NCI-H82 (cell line): ENCODE data around the gene USP46.

Experiments used
- DNase-seq: peaks from one replicate; lab custom pipeline; 2025; lab: John Stamatoyannopoulos, UW

Gene USP46

DNA sequence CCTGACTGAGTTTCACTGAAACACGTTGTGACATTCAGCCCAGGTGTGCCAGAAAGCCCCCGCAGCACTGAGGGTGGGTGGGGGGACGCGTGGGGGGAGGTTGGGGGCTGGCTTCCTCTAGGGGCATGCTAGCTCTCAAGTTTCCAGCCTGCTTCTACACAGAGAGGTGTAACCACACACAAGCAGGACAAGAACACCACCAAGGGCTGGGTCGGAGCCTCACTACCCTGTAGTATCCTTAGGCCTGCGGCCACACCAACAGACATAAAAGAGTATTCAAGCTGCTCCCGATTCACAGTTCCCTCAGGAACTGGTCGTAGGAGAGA is 1.8 kb downstream of the USP46 start:
- DNase-seq, result no peak

DNA sequence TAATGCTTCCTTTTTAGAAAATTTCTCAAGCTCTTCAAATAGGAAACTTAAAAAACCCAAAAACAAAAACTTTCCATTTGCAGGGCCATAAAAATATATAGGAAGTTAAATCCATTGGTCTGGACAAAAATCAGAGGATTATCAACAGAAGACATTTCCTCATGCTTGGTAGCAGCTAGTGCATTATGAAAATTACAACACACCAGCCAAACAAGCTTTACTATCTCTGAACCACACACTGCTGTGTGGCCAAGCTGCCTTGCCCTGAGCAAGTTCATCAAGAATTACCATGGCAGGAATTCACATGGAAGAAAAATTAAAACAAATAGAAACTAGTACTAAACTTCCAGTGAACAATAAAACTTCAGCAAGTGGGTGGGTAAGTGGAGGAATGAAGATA is 3.6 kb downstream of the USP46 start:
- no peak for DNase-seq

DNA sequence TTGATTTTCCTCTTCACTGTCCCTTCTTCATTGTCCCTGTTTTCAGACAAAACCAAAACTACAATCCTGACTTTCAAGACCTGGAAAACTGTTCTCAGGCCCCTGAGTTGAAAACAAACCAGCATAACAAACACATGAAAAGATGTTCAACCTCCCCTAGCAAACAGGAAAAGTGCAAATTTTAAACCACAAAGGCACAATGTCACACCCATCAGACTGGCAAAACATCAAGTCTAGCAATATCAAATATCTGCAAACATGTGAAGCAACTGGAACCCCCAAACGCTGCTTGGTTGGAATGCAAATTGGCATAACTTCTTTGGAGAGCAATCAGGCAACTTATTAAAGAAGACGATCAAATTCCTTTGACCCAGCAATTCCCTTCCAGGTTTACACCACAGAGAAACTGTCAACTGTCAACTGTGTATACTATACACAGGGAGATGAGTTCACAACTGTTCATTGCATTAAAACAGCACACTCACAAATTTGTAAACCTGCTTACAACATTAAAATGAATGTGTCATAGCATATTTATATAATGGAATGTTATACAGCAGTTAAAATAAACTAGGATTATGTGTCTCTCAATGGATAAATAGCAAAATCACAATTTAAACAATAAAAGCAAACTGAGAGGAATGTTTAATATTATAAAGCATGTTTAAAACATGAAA is 7.0 kb downstream of the USP46 start:
- DNase-seq, result no peak

DNA sequence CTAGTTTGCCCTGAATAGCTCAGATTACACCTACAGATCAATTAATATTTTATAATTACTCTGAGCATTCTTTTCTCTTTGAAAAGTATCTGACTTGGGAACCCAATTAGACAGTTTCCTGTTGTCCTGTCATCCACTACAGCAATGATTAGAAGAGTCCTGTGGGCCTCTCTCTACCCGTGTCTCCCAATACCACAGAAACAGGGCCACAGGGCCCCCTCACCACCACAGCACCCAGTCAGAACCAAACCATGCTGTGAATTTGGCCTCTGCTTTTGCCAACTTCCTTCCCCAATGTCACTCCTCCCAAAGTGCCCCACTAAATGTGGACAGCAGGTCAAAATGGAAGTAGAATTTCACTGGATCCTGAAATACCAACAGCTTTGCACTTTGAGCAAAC is 10.3 kb downstream of the USP46 start:
- no peak for DNase-seq

DNA sequence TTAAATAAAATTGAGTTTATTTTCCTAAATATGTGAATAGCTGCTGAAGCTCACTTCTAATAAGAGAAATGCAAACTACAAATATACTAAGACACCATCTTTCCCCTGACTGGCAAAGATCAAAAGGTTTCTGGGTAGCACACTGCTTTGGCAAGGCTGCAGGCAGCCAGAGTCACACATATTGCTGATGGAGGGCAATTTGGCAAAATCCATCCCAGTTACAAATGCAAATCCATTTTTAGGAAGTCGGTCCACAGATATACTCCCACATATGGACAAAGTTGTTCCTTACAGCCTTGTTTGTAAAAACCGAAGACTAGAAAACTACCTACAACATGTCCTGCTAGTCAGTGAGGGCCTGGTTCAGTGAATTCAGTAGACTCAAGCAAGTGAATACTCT is 12.4 kb downstream of the USP46 start:
- DNase-seq, result no peak

DNA sequence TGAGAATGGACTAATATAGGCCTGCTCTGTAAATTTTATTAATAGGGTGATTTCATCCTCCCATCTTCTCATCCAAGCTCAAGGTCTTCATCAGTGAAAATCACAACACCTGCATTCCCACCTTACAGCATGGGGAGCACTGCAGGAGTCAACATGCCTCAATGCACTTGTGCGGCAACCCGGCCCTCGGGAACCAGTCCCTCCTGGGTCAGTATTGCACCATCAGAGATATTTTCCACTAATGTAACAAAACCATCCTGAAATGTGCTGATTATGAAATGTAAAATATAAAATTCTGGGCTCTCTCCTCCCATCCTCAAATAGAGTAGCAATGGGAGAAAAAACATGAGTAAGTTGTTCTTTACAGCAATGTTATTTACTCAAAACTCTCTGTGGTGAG is 13.0 kb downstream of the USP46 start:
- DNase-seq, result no peak

DNA sequence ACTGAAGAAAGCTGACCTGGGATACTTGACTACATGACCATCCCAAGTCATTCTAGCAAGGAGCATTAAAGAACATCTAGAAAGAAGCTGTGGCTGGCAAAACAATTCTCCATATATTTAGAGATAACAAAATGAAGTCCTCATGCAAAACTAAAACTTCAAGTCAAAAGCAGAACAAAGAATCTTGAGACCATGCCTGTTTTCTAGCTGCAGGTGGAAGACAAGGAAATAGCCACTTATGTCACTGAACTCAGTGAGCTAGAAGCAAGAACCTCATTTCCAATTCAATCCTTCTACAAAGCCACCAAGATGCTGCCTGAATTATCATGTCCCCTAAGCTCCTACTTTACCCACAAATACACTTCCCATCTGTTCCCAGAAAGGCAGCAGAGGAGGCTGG is 13.8 kb downstream of the USP46 start:
- DNase-seq, result no peak

DNA sequence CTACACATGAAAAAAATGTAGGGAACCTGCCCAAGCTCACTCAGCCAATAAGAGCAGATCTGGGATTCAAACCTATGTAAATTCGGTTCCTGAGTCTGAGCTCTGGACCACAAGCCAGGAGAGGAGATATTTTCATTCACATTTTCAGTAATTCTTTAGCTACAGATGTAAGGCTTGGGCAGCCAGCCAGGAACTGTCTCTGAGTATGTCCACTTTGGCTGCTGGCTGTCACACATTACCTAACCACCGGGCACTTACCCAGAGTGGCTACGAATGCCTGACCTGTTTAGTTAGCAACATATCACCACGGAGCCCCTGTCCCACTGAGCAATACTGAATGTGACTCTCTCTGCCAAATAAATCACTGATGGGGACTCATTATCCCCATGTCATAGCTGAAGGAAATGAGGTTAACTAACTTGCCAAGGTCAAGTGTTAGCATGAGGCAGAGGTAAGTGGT is 15.3 kb downstream of the USP46 start:
- no peak for DNase-seq

DNA sequence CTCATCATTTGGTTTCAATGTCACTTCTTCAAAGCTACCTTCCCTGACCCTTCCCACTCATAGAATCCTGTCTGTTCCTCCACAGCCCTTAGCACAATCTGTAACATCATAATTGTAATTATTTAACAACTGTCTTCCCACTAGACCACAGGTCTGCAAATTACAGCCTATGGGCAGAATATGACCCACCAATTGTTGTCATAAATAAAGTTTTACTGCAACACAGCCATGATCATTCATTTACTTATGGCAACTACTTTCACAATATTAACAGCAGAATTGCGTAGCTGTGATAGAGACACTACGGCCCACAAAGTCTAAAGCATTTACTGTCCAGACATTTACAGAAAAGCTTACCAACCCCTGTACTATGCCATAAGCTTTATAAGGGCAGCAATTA is 15.9 kb downstream of the USP46 start:
- no peak for DNase-seq

DNA sequence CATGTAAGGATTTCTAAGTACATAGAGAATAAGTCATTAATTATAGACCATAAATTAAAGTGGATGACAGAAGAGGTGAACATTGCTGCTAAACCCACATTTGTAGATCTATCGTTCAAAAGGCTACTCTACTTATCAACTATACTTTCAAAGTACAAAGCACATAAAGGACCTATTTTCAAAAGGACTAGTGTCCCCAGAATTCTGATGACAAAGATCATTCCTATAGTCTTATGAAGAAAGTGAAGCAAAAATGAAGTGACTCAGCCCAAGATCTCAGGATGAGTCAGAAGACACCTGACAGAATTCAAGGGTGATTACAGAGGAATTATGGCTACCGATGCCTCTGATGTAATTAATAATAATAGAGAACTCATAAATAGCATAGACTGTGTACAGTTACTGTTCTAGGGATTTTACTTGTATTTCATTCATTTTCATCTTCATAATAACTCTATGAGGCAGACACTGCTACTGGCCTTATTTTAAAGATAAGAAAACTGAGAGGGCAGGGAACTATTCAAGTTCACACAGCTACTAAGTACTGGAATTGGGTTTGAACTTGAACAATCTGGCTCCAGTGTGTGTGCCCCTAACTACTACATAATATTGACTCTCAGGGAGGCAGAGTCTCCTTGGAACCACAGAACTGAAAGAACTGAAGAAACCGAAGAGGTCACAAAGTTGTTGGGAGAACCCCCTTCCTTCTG is 17.1 kb downstream of the USP46 start:
- no peak for DNase-seq

DNA sequence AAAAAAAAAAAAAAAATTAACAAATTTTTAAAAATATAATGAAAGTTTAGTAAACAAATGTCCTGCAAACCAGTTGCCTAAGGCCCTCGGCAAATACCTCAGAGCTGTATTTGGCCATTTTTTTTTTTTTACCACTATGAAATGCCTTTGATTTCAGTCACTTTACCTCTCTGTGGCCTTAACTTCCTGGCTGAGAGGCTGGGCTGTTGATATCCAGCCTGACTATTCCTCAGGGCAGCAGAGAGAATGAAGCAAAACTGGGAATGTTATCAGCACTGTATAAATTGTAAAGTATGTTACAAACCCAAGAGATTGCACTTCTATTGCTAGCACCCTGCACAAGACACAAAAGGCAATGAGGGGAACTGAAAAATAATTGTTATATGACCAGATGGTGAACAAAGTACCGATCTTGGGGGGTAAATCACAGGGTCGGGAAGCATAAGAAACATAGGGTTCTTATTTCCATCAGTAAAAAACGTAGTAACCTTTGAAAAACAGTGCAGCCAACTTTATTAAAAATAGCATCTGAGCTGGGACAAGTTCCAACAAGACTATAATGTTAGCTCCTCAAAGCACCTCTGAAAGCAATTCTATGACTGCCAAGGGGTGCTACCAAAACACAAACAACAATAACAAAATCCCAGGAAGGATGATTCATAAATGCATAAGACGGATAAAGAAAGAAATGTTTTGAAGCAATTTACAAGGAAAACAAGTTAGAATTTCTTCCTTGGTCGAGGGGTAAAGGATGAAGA is 18.1 kb downstream of the USP46 start:
- no peak for DNase-seq

DNA sequence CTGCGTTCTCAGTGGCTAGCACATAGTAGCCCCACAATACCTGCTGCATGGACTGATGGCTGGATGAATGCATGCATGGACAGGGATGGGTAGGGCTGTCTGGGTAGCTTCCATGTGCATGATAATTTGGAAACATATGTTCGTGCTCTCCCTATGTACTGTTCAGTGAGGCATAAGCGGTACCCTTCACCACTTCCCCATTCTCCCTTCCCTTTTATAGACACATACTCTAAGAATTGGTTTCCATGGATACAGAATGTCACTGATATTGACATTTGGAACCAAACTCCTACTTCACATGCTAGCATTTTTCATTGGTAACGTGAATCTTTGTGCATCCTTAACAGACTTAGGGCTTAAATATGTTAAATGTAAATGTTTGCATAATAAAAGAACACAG is 20.4 kb downstream of the USP46 start:
- DNase-seq, result no peak

DNA sequence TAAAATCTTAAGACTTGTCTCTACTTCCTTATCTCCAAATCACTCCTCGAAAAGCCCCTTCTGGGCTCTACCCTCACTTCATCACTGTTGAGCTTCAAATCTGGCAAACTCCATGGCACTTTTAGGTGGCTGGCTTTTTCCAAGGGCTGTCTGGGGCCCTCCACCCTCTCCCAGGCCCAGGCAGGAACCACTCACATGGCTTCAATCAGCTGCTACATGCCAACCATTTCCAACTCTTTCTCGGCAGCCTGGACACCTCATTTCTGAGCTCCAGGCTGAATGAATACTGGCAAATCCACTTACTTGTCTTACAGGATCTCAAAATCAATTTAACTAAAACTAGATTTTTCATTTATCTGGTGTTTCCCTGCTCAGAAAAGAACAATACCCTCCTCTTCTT is 22.0 kb downstream of the USP46 start:
- DNase-seq, result no peak

DNA sequence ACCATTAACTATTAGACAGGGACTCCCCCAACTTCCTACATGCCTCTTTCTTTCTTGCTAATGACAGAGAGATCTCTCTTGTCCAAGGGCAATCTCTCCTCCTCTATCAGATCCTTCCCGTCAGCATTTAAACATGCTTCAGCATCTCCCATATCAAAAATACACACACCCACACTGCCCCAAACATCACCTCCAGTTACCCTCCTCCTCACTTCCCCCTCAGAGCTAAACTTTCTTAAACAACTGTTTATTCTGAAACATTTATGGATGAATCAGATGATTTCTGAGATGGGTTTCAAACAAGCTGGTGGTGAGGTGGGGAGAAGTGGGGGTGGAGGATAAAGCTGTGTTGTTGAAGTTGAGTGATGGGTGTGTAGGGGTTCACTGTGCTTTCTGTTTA is 23.5 kb downstream of the USP46 start:
- no peak for DNase-seq

DNA sequence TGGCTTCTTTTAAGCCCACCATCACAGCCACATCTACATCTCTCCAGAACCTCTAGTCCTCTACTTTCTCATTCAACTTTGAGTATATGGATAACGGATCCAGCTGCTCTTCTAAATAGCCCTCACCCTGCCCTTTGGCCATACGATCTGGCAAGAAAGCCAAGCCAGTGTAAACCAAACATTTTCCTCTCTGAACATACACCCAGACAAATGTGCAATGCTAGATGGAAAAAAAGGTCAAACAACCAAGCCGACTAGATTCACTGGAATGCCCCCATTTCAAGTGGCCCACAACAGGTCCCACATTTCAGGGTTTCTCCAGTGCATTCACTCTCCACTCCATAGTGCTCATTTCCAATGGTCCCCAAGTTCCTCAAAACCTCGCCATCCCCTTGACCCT is 24.0 kb downstream of the USP46 start:
- DNase-seq, result no peak

DNA sequence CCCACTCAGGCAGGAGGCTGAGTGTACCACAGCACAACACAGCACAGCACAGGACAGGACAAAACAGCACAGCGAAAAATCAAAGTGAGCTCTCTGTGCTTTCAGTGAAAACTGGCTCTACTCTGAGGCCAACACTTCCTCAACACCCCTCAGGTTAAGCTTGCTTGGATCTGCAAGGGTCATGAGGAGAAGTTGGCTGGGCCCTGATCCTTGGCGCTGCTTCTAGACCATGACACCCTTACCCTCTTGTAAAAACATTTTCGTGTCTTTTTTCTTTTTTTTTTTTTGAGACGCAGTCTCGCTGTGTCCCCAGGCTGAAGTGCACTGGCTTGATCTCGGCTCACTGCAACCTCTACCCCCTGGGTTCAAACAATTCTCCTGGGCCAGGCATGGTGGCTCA is 25.3 kb downstream of the USP46 start:
- no peak for DNase-seq

DNA sequence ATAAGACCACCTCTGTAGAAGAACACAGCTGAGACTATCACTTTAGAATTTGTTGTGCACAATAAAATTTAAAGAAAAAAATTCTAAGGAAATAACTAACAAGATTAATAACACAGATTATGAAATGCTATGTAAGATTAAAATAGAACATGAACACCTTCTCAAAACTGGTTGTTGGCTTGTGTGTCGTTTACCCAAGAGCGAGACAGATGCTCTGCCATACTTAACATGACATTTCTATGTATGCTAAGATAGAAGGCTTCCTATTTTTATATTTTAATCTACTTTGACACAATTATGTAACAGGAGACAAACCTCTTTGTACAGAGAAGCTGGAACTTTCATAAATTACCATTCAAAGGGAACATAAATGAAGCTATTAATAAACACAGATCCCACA is 30.1 kb downstream of the USP46 start:
- DNase-seq, result no peak

DNA sequence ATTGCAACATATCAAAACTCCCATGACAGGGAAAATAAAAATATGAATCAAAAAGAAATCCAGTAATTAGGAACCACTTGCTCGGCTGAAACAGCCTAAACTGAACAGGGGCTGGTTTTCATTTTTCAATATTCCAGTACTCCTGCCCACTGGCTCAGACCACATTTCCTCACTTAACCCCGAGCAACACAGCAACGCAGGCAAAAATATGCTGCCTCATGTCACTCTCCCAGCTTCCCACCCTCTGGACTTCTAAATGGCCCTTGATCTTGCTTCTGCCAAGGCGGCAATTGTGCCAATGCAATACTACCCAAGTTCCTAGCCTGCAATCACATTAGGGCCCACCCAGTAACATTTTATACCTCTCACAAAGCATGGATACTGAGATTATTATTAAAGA is 30.6 kb downstream of the USP46 start:
- no peak for DNase-seq

DNA sequence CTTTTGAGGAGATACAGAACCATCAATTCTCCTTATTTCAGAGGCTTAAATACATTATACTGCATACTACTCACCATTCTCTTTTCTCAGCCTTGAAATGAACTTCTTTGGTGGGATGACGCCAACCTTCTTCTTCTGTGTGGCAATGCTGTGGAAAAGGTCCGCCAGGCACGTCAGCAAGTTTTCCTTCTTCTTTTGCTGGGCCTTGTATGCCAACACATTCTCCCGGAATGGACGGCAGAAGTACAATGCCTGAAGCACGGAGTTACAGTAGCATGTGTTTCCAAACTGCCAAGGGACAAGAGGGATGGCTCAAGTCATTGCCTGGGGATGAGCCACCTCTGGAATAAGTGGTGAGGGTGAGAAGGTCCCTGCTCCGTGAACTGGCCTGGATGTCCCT is 31.2 kb downstream of the USP46 start:
- no peak for DNase-seq

DNA sequence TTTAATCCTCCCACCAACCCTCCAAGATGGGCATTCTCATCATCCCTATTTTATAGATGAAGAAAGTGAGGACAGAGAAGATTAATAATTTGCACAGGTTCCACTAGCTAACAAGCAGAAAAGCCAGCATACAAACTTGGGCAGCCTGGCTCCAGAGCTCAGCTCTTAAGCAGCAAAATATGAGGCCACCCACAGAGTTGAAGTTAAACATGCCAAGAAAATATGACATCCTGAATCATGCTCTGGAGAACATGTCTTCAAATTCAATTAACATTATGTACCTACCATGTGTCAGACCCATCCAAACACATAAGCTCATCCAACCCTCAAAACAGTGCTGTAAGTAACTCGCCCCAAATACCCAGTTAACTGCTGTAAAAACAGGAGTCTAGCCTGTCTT is 33.9 kb downstream of the USP46 start:
- DNase-seq, result no peak

DNA sequence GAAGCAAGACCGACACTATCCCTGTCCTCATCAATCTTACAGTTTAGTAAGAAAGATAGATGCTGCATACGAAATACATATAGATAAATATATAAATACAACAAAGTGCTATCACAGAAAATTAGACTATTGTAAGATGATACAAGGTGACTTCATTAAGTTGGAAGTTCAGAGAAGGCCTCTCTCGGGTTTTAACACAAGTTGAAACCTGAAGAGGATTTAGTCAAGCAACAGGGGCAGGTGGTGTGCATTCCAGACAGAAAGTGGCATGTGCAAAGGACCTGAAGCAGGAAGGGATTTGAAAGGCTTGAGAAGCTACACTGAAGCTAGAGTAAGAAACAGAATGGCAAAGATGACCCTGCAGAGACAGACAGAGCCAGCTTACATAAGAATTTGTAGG is 36.5 kb downstream of the USP46 start:
- no peak for DNase-seq

DNA sequence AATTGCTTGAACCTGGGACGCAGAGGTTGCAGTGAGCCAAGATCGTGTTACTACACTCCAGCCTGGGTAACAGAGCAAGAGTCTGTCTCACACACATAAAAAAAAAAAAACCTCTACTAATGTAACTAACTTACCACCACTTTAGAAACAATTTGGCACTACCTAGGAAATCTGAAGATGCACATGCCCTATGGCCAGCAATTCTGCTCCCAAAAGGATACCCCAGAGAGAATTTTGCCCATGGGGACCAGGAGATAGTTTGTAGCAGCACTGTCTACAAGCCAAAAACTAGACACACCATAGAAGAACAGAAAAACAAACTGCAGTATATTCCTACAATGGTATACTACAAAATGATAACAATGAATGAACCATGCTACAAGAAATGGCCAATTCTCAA is 37.5 kb downstream of the USP46 start:
- DNase-seq, result no peak

DNA sequence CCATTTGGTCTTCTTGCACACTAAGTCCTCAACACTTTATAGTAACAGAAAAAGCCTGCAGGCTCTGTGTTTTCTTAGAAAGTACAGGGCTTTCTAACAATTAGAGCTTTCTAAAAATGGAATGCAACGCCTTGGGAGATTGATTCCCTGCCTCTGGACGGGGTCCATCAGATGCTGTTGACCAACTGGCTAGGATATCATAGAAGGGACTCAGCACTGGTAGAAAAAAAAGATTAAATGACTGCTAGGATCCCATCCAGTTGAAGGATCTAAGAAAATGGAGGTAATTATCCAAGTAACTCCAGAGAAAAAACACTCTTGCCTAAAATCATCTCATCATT is 39.5 kb downstream of the USP46 start:
- no peak for DNase-seq
